ENCODE results near the gene APOA4. TPM values are rescaled to one million over a fixed set of nuclear protein-coding genes. Genes with fewer than 3 reads are reported as not detected.
A peak's percentile ranks its signal among the peaks of the same experiment; 100 is the strongest.

APOA4 gene
- not detected for total RNA-seq

DNA sequence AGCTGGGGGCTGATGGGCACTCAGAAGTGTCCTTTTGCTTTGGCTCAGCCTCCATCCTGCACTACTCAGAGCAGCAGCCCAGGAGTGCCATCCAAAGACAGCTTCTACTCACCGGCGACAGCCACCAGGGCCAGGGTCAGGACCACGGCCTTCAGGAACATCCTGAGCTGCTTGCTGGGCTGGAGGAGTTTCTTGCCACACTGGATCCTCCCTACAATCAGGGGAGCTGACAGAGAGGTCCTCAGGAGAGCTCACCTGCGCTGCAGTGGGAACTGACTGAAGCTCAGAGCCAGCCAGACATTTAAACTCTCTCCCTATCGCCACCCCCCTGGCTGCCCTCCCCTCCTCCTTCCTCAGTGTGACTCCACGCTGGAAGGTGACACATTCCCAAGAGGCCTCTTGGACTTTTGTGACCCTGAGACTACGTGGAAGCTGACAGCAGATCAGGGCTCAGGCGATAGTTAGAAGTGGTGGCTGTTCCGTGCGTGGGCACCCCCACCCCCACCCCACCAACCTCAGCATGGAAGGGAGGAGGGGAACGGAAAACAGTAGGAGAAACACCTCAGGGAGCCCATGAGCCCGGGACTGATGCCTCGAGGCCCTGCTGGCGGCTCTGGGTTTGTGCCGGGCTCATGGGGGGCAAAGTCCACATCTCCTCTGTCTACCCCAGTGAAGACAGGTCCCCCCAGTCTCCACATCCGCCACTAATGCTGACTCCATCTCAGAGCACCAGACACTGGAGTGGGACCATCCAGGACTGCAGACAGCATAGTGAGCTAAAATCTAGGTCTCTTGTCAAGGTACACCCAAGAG, at the start of gene APOA4:
TSS of gene APOA4 (minus strand) at position 274 of the 813 bp plus-strand sequence. CDS start at position 161, 113 bp downstream.
- ATAC-seq (peak in 1 of 2 donors; percentile 30), DNase-seq (ENCODE audit: low spot score) (no peak)
- Mint-ChIP-seq H3K27me3 (no peaks in the 10 kb centered on the region), H3K36me3 (no peaks in the 10 kb centered on the region), H3K4me1 (ENCODE audit: low read depth in 2 of 2) (no peaks in the 10 kb centered on the region), H3K4me3 (no peak within 1 kb of the TSS), H3K9me3 (no peaks in the 10 kb centered on the region), H3K27ac (no peak within 1 kb of the TSS)

DNA sequence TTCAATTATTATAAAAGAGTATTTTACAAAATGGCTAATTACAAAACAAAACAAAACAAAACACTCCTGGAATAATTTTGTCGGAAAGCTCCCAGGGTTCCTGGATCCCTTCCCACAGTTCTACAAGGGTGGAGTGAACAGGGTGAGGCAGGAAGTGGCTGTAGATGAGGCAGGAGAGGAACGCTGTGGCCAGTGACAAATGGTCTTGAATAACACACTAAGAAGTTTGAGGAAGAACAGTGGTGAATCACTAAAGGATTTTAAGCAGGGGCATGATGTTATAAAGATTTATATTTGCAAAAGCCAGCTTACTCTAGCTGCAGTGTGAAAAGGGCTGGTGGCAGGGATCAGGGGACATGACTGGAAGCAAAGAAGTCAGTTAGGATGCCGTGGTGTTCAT, 48.1 kb upstream of the APOA4 start:
- ATAC-seq: no peak
- no peak for DNase-seq (ENCODE audit: low spot score)
- Mint-ChIP-seq H3K4me1 (ENCODE audit: low read depth in 2 of 2) (peaks cover 16 to 19% of the 10 kb centered on the region in 2 donors), H3K27ac (peak overlapping the region in 1 of 2 donors; percentile 72), H3K4me3 (no peak overlapping the region), H3K9me3 (no peaks in the 10 kb centered on the region), H3K36me3 (peaks cover 49% of the 10 kb centered on the region), H3K27me3 (no peaks in the 10 kb centered on the region)

- no peak for DNase-seq (ENCODE audit: low spot score)
- Mint-ChIP-seq H3K27ac (peak overlapping the region; percentile 51 to 72), H3K27me3 (no peaks in the 10 kb centered on the region), H3K36me3 (peaks cover 51% of the 10 kb centered on the region), H3K4me1 (ENCODE audit: low read depth in 2 of 2) (peaks cover 16 to 23% of the 10 kb centered on the region in 2 donors), H3K4me3 (no peak overlapping the region), H3K9me3 (no peaks in the 10 kb centered on the region)
- peak in 1 of 2 donors; percentile 52 for ATAC-seq
Observed at GRCh38 chr11:116870054-116870453, 47.0 kb upstream of the APOA4 start.

DNA sequence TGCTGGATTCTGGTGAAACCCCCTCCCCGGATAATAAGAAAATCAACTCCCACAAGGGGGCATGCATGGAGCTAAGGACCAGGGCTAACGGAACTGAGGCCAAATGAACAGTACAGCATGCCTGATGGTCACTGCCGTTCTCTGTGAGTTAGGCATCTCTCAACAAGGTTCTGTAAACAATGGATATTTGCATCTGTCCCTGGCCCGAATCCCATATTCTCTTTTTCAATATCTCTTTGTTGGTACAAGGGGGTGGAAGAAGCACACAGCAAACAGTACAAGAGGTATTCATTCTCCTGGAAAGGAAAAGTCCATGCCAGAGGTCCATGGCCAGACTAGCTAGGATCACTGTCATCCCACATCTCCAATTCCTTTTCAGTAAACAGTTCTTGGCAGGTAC, 46.5 kb upstream of the APOA4 start:
- no peaks in the 10 kb centered on the region for H3K9me3 Mint-ChIP-seq

DNA sequence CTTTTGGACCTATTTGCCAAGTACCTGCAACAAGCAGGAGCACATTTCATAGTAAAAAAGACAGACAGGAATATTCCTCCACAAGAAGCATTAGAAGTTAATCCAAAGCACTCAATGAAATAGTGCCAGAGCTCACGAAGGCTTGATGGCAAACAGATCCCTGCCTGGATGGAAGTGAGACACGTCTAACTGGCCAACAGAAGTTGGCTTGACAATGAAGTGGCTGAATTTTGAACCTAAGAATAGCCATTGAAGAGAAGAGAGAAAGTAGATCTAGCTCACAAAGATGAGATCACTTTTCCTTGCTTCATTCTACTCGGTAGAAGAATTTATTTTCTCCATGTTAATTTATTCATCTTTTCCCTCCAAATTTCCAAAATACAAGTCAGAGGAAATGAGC, 45.0 kb upstream of the APOA4 start:
- Mint-ChIP-seq H3K27me3 (no peaks in the 10 kb centered on the region), H3K4me1 (ENCODE audit: low read depth in 2 of 2) (peaks cover 16 to 23% of the 10 kb centered on the region in 2 donors), H3K27ac (peak overlapping the region in 1 of 2 donors; percentile 68)

More for the DNA sequence above, 46.5 kb upstream of the APOA4 start:
- peak overlapping the region; percentile 51 to 72 for H3K27ac Mint-ChIP-seq
- no peaks in the 10 kb centered on the region for H3K27me3 Mint-ChIP-seq
- H3K36me3 Mint-ChIP-seq: peaks cover 49% of the 10 kb centered on the region
- H3K4me3 Mint-ChIP-seq: no peak overlapping the region
- H3K4me1 Mint-ChIP-seq (ENCODE audit: low read depth in 2 of 2): peaks cover 16 to 23% of the 10 kb centered on the region in 2 donors
- DNase-seq (ENCODE audit: low spot score): no peak
- no peak for ATAC-seq

GRCh38 chr11:116867619-116868018, 44.5 kb upstream of the APOA4 start:
- Mint-ChIP-seq H3K4me1 (ENCODE audit: low read depth in 2 of 2) (peaks cover 16 to 23% of the 10 kb centered on the region in 2 donors), H3K27ac (no peak overlapping the region), H3K9me3 (no peaks in the 10 kb centered on the region), H3K36me3 (peaks cover 50% of the 10 kb centered on the region), H3K4me3 (no peak overlapping the region), H3K27me3 (no peaks in the 10 kb centered on the region)
- ATAC-seq (no peak), DNase-seq (ENCODE audit: low spot score) (no peak)

More for the DNA sequence above, 45.0 kb upstream of the APOA4 start:
- no peak overlapping the region for H3K4me3 Mint-ChIP-seq
- H3K36me3 Mint-ChIP-seq: peaks cover 55% of the 10 kb centered on the region
- no peak for DNase-seq (ENCODE audit: low spot score)
- ATAC-seq: no peak
- no peaks in the 10 kb centered on the region for H3K9me3 Mint-ChIP-seq

- H3K9me3 Mint-ChIP-seq: no peaks in the 10 kb centered on the region
- no peak for ATAC-seq
- H3K4me3 Mint-ChIP-seq: no peak overlapping the region
- no peaks in the 10 kb centered on the region for H3K27me3 Mint-ChIP-seq
- DNase-seq (ENCODE audit: low spot score): no peak
- peaks cover 16 to 23% of the 10 kb centered on the region in 2 donors for H3K4me1 Mint-ChIP-seq (ENCODE audit: low read depth in 2 of 2)
- H3K27ac Mint-ChIP-seq: no peak overlapping the region
- peaks cover 51% of the 10 kb centered on the region for H3K36me3 Mint-ChIP-seq
Observed at GRCh38 chr11:116866804-116867455, 43.8 kb upstream of the APOA4 start.

DNA sequence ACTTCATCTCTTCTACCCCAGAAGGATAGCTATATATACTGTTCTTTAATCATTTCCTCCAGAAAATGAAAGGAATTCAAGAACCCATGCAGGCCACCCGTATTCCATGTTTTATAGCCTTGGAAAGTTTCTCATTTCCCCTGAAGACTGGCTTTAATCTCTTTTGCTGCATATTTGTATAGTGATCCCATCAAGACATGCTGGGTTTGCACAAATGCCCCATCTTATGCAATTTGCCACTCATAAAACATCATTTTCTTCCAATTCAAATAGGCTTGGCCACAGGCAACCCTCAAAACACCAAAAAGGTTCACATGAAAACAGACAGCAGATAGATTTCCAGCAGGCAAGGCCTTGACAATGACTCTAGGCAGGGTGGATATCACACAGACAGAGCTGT, 42.6 kb upstream of the APOA4 start:
- ATAC-seq (no peak), DNase-seq (ENCODE audit: low spot score) (no peak)
- H3K27ac Mint-ChIP-seq: no peak overlapping the region
- H3K9me3 Mint-ChIP-seq: no peaks in the 10 kb centered on the region
- peaks cover 10 to 18% of the 10 kb centered on the region in 2 donors for H3K4me1 Mint-ChIP-seq (ENCODE audit: low read depth in 2 of 2)
- H3K4me3 Mint-ChIP-seq: no peak overlapping the region
- H3K27me3 Mint-ChIP-seq: no peaks in the 10 kb centered on the region
- peaks cover 45% of the 10 kb centered on the region for H3K36me3 Mint-ChIP-seq

DNA sequence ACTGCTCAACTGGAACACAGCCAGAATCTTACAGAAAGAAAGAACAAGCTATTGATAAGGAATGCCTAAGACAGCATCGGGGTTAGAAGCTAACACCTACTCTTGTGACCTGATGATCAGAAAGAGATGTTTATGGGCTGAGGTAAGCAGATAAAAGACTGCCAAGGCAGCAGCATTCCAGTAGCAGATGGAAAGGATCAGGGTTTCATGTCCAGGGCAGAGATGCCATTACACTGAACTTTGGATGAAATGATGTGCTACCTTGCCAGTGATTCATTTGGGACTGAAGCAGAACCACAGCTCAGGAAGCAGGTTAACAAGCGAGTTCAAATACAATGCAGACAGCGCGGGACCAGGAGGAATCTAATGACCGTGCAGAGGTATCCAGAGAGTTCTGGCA, 41.4 kb upstream of the APOA4 start:
- Mint-ChIP-seq H3K27ac (no peak overlapping the region), H3K36me3 (peaks cover 42% of the 10 kb centered on the region), H3K27me3 (no peaks in the 10 kb centered on the region), H3K9me3 (no peaks in the 10 kb centered on the region), H3K4me1 (ENCODE audit: low read depth in 2 of 2) (peaks cover 5 to 8% of the 10 kb centered on the region in 2 donors), H3K4me3 (no peak overlapping the region)
- DNase-seq (ENCODE audit: low spot score): no peak
- no peak for ATAC-seq

DNA sequence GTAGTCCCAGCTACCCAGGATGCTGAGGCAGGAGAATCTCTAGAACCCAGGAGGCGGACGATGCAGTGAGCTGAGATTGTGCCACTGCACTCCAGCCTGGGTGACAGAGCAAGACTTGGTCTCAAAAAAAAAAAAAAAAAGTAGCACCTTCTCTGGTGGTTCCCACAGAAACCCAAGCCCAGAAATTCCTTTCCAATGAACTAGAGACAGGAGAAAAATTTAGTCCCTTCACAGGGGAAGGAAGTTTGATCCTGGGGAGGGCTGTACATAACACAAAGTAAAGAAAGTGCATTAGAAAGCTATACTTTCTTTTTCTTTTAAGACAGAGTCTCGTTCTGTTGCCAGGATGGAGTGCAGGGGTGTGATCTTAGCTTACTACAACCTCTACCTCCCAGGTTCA, 39.8 kb upstream of the APOA4 start:
- Mint-ChIP-seq H3K36me3 (peaks cover 43% of the 10 kb centered on the region), H3K4me1 (ENCODE audit: low read depth in 2 of 2) (peaks cover 5 to 12% of the 10 kb centered on the region in 2 donors), H3K27me3 (no peaks in the 10 kb centered on the region), H3K27ac (no peak overlapping the region), H3K4me3 (no peak overlapping the region), H3K9me3 (no peaks in the 10 kb centered on the region)
- no peak for DNase-seq (ENCODE audit: low spot score)
- no peak for ATAC-seq

DNA sequence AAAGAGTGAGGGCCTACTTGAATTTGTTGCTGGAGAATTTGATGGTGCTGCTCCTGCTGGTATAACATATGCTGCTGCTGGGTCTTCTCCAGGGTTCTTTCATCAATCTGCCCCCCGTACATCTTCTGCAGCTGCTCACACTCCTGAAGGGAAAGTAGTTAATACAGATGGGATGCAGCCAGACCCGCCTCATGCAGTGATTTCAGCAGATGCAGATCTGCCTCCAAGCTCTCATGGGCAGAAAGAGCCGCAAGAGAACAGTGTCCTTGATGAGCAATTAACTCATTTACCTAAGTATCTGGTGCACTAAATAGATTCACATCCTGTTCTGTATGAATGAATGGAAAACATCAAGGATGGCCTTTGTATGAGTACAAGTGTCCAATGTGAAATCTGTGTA, 39.1 kb upstream of the APOA4 start:
- Mint-ChIP-seq H3K27me3 (no peaks in the 10 kb centered on the region), H3K9me3 (no peaks in the 10 kb centered on the region), H3K4me1 (ENCODE audit: low read depth in 2 of 2) (peaks cover 5 to 13% of the 10 kb centered on the region in 2 donors), H3K36me3 (peaks cover 40% of the 10 kb centered on the region), H3K27ac (peak overlapping the region in 1 of 2 donors; percentile 1), H3K4me3 (no peak overlapping the region)
- DNase-seq (ENCODE audit: low spot score) (no peak), ATAC-seq (no peak)

- H3K36me3 Mint-ChIP-seq: peaks cover 37% of the 10 kb centered on the region
- no peaks in the 10 kb centered on the region for H3K9me3 Mint-ChIP-seq
- DNase-seq (ENCODE audit: low spot score) (no peak), ATAC-seq (no peak)
- H3K27me3 Mint-ChIP-seq: no peaks in the 10 kb centered on the region
- H3K4me1 Mint-ChIP-seq (ENCODE audit: low read depth in 2 of 2): peaks cover 7 to 17% of the 10 kb centered on the region in 2 donors
- peak overlapping the region in 1 of 2 donors; percentile 1 for H3K27ac Mint-ChIP-seq
- H3K4me3 Mint-ChIP-seq: no peak overlapping the region
Observed at GRCh38 chr11:116861539-116861938, 38.4 kb upstream of the APOA4 start.

- Mint-ChIP-seq H3K27ac (no peak overlapping the region), H3K4me3 (no peak overlapping the region), H3K9me3 (no peaks in the 10 kb centered on the region), H3K4me1 (ENCODE audit: low read depth in 2 of 2) (peaks cover 18 to 23% of the 10 kb centered on the region in 2 donors), H3K27me3 (no peaks in the 10 kb centered on the region), H3K36me3 (peaks cover 33% of the 10 kb centered on the region)
- ATAC-seq (no peak), DNase-seq (ENCODE audit: low spot score) (no peak)
Observed at GRCh38 chr11:116860303-116860702, 37.2 kb upstream of the APOA4 start.

DNA sequence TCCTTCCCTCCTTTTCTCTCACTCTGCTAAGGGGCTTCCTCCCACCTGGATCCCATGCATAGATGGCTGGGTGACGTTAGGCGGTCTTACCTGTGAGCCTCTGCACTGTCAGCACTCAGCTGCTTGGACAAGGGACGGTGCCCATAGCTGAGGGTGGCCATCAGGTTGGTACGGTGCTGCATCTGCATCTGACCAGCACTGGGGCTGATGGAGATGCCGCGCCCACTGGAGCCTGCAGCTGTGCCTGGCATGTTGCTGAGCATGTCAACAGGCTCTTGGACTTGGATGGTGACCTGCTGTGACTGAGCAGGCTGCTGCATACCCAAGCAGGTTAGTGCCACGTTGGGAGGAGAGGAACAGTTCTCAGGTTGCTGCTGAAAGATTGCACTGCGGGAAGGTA, 36.1 kb upstream of the APOA4 start:
- H3K4me3 Mint-ChIP-seq: no peak overlapping the region
- no peak overlapping the region for H3K27ac Mint-ChIP-seq
- no peak for DNase-seq (ENCODE audit: low spot score)
- H3K4me1 Mint-ChIP-seq (ENCODE audit: low read depth in 2 of 2): peaks cover 26 to 30% of the 10 kb centered on the region in 2 donors
- ATAC-seq: no peak
- H3K36me3 Mint-ChIP-seq: peaks cover 31% of the 10 kb centered on the region
- no peaks in the 10 kb centered on the region for H3K27me3 Mint-ChIP-seq
- no peaks in the 10 kb centered on the region for H3K9me3 Mint-ChIP-seq
